C1 segment of cervical spinal cord (tissue), 14 donors: ENCODE results near the gene ITGB2.

Source experiments
- DNase-seq, 14 donors: peaks; one replicate each; lab custom pipeline; 2025; lab: John Stamatoyannopoulos, UW

ITGB2 gene

DNA sequence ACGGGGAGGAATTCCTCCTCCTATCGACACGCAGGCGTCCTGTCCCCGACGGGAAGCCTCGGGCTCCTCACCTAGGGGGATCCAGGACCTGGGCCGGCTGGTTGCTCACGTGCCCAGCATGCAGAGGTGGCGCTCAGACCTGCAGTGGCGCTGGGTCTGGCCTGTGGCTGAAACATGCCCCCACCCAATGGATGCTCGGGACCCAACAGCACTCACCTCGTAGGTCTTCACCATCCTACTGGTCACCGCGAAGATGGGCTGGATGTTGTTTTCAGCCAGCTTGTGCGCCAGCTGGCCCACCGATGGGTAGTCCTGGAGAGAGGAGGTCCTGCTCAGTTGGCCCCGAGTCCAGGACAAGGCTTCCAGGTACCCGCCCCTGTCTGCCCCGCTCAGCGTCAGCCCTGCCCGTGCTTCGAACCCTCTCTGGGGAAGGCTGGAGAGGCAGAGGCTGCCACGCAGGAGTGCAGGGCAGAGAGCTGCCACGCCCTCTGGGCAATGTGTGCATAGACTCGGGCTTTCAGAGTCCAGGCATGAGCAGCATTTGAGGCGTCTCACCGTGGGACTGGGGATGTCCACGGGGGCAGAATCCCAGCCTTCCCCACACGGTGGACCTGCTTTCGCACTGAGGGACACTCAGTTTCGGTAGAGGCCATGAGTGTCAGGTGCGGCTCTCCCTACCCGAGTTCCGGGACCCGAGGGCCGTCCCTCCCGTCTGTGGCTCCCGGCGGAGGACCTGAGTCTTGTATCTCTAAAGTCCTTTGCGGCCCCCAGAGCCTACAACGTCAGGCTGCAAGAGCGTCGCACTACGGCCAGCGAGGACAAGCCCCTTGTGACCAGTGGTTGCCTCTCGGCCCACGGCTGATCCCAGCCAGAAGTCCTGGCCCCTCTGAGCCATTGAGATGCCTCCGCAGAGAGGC is 21.6 kb downstream of the ITGB2 start:
- no peak for DNase-seq

DNA sequence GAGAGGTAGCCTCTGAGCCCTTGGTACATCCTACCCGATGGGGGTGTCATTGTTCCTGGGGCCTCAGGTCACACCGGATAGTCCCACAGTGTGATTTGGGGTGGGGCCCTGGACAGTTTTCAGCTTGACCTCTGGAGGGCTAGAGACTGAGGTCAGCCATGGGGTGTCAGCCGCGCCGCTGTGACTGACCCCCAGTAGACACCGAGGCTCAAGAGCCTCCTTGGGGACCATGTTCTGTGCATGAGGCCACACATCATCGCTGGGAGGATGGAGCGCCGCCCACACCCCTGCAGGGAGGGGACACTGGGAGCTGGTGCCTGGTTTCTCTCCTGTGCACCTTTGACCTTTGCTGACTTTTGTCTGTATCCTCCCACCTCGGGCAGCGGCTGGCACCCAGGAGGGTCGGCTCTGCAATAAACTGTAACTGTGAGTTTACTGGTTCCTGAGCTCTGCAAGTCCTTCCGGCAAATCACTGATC is 22.6 kb downstream of the ITGB2 start:
- DNase-seq, result no peak

DNA sequence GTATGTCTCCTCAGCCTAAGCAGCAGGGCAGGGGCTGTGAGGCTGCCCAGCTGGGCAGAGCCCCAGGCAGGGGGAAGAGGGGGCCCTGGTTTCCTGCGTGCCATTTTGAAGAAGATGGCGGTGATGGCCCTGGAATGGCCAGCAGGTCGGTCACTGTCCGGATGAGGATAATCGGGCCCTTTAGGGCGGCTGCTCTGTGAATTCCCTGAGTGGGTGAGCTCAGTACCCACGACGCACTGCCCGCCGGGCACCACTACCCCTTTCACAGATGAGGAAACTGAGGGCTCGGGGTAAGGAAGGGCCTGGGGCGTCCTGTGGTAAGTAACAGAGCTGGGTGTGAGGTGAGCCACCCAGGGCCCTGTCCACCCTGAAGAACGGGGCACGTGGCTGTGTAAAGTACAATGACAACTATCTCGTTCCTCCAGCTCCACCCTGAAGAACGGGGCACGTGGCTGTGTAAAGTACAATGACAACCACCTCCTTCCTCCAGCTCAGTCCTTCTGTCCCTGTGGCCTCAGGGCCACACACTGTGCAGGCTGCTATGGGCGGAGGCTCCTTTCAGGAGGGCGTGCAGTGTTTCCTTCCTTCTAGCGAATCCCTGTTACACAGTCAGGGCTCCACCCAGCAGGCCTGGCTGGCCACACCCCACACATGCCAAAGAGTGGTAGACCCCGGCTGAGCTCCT is 23.2 kb downstream of the ITGB2 start:
- DNase-seq, result no peak

DNA sequence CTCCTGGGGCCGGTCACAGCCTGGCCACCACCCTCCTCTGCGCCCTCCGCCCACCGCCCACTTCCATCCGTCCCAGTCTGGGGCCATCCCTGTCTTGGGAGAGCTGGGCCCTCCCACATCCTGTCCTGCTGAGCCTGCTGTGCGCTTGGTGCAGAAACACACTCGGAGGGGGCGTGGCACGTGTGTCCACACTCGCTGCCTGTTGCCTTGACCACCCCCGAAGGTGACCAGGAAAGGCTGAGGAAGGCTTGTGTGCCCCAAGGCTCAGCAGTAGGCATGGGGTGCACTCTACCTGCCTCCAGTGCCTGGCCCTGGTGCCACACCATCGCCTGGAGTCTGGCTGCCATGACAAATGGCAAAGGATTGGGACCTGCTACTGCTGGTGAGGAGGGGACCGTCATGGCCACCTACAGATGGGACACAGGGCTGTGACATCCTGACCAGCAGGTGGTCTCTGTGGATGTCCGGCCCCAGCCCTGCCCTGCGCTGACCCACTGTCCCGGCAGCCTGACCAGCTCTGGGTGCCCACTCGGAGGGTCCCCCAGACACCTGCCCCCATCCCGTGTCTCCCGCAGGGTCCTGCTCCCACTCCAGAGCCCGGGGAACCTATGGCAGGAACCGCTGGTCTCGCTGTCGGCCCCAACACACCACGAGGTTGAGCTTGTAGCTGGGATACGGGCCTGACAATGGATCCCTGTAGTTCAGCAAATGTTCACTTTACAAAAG is 24.0 kb downstream of the ITGB2 start:
- no peak for DNase-seq

DNA sequence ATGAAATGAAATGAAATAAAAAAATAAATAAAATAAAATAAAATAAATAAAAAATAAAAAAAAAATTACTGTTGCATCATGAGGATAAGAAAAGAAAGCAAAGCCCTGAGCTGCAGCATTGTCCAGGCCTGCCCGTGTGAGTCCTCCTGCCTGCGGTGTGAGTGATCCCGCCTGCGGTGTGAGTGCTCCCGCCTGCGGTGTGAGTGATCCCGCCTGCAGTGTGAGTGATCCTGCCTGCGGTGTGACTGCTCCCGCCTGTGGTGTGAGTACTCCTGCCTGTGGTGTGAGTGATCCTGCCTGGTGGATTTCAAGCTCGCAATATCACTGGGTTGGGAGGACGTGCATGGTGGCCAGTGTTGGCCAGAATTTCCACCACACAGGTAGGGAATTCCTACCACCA is 24.8 kb downstream of the ITGB2 start:
- no peak for DNase-seq

DNA sequence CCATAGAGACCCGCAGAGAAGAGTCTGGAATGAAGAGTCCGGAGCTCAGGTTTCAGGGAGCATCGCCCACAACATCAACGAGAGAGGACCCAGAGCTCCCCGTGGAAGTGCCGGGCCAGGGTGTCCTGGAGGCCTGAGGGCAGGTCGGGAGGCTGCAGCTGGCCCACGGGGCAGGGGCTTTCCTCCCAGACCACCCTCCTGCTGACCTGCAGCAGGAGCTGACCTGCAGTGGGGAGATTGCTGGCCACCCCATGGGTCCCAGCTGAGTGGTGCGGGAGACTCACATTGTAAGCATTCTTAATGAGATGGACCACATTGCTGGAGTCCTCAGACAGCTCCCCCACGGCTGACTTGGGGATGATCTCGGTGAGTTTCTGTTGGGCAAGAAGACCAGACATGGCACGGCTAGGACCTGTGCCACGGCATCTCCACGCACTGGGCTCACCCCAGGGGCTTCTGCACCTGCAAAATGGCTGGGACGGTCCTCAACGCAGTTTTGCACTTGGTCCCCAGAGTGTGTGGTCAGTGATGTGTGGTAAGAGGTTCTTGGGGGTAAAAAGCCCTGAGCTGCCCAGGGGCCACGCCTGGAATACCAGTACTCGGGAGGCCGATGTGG is 25.9 kb downstream of the ITGB2 start:
- DNase-seq, result no peak

DNA sequence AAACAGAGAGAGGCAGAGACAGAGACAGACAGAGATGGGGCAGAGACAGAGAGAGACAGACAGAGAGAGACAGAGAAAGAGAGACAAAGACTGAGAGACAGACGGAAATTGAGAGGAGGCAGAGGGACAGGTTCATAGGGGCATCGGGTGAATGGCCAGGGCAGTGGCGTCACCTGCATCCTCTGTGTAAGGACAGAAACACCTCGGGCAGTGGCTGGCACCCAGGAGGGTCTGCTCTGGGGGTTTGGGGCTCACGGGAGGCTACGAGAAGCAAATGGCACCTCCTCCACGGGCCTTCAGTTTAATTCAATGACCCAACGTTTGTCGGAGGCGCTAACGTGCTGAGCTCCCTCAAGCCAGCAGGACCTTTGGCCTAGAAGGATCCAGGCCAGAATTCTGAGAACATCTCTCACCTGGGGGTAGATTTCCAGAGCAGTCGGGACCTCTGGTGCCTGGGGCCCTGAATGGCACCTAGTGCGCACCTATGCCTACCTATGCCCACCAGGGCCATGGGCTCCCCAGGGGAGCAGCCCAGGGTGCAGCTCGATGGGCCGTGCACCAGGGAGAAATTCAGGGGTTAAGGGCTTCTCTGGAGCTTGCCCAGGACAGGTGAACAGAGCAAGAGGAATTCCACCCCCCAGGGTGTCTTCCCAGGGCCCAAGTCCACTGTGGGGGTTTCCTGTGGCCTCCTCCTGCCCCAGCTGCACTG is 26.6 kb downstream of the ITGB2 start:
- DNase-seq, result no peak

DNA sequence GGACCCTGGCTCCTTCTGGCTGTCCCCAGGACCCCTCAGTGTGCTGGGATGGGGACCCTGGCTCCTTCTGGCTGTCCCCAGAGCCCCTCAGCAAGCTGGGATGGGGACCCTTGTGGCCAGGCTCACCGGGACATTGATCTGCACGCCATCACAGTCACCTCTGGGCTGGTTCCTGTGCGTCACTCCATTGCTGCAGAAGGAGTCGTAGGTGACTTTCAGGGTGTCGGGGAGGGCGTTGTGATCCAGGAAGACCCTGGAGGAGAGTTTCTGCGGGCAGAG is 27.5 kb downstream of the ITGB2 start:
- DNase-seq, result no peak

DNA sequence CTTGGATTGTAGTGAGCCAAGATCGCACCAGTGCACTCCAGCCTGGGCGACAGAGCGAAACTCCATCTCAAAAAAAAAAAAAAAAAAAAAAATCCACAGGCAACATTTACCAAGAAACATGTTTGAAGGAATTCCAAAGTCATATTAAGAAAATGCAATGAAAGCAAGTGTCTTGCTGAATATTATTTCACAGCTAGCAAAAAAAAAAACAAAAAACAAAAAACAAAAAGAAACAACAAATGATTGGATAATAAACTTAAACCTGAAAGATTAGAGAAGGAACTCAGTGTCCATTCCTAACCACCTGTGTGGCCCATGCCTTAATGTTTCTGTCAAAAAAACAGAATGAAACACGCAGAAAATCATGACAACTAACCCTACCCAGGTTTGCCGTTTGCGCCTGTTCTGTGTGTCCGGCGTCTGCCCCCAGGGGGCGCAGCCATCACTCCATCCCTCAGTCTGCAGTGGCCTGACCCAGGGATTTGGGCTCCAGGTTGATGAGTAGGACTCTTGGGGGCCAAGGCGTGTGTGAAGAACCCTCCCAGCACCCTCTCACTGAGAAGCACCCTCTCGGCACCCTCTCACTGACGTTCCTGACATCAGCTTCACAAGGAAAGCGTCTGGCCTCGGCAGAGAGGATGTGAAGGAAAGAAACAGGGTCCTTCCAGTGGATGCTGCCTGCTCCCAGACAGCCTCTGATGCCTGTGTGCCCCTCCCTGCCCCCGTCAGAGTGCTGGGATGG is 28.0 kb downstream of the ITGB2 start:
- peak in 3 of 14 donors; percentile 5 to 53 (median 17) for DNase-seq

DNA sequence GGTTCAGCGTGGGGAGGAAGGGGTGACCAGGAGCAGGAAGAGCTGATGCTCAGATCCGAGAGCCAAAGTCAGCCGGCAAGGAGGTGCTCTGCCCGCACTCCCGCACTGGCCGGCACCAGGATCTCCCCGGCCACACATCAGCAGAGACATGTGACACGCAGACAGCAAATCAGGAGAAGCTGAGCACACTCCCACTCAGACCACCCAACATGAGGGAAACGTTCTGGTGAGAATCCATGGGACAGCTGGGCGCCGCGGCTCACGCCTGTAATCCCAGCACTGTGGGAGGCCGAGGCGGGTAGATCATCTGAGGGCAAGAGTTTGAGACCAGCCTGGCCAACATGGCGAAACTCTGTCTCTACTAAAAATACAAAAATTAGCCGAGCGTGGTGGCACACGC is 28.6 kb downstream of the ITGB2 start:
- no peak for DNase-seq

DNA sequence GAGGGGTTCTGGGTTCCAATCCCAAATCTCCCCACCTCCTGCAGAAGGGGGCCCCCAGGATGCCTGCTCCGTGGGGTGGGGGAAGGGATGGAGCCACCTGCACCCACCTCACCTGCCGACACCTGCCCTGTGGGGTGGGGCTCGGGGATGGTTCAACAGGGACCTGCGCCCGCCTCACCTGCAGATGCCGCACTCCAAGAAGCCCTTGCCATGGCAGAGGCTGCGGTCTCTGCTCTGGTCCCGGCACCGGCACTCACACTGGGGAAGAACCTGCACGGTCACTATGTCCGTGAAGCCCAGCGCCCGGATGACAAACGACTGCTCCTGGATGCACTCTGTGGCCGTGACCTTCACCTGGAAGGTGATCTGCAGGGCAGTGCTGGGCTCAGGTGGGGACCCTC is 29.1 kb downstream of the ITGB2 start:
- no peak for DNase-seq

DNA sequence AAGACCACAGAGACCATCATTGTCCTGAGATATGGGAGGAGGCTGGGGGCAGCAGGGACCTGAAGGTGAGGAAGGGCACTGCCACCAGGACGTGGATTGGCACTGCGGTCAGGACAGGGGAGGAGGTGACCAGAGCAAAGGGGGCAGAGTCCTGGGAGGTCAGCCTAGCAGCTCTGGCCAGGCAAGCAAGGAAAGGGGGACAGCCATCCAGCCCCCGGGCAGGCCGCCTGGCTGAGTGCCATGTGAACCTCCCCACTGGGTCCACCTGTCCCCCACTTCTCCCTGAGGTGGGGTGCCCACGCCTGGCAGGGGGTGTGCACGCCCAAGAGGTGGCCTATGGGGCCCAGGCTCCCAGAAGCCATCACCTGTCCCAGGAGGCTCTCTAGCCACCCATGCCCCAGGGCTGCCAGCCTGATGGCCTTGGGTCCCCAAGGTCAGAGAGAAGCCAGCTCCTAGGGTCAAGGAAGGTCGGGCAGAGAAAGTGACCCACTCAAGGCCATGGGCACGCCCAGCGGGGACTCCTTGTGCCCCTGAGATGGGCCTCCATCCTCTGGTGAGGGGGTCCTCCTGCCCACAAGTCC is 29.6 kb downstream of the ITGB2 start:
- no peak for DNase-seq

DNA sequence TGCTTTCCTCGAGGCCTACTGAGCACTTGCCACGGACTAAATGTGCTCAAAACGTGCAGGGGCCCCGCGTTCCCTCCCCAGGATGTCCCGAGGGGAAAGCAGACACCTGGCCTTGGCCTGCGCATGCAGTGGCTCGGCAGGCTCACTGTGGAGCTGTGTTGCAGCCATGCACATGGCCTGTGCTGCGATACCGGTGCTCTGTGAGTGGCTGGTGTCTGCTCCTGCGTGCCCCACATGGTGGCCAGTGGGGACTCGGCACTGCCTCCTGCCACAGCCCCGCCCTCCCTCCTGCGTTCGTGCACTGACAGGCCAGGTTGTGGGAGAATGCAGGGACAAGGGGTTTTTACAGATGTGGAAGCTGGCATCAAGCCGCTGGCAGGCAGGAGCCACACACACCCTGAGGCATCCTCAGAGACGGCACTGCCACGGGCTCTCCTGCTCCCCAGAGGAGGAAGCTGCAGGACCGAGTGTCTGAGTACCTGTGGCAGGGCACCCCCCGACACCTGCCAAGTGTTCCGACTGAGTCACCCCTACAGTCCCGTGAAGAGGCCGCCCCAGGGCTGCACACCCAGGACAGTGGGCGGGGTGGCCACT is 30.3 kb downstream of the ITGB2 start:
- no peak for DNase-seq

DNA sequence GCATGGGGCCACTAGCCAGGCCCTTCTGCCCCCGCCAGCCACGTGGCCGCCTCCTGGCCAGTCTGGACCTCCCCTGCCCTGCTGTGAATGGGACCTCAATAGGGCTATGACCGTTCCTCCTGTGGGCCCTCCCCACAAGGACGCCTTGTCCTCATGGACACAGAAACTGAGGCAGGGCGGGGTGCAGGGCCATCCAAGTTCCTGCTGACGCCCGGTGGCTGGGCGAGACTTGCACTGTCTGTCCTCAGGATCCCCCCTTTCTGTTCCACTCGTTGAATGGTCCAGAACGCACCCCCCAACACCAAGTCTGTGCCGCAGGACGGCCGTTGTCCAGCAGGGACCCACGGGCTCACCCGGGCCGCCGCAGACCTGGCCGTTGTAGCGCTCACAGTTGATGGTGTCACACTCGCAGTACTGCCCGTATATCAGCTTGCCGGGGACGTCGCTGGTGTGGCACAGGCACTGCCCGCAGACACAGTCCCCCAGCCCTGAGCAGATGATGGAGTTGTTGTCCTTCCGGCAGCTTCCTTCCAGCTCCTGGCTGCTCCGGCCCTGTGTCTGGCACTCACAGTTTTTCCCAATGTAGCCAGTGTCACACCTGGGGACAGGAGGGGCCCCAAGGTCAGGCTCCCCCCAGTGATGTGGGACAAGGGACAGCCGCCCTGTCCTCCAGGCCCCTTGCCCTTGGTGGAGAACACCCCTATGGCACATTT is 30.9 kb downstream of the ITGB2 start:
- no peak for DNase-seq

DNA sequence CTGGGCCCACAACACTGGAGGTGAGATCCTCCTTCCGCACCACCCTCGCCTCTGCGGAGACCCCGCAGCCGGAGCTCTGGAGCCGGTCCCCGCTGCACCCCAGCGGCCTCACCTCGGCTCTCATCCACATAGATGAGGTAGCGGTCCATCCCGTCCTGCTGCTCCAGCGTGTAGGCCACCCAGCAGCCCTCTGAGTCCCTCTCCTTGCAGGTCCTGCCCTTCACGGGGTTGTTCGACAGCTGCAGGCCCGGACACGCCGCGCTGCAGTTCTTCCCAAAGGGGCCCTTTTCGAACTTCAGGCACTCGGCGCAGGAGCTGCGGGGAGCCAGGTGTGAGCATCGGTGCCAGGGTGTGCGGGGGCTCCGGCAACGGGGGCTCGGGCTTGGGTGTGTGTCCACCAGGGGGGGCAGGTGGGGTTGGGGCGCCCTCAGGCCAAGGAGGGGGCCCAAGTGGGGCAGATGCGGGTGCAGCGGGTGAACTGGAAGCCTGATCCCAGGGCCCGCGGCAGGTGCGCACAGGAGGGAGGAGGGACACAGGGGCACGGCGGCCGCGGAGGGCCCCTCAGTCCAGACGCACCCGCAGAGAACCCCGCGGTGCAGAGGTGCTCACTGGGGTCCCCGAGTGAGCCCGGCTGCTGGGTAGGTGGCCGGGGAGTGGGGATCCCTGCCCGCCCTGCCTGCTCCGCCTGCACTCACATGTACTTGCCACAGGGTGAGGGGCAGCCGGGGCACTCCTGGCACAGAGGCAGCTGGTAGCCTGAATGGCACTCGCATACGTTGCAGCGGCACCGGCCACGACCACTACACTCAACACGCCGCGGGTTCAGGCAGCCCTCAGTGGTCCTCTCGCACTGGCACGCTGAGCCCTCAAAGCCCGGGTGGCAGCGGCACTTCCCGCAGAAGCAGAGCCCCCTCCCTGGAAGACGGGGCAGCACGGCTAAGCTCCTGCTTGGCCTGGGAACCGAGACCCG is 31.8 kb downstream of the ITGB2 start:
- DNase-seq, result no peak

DNA sequence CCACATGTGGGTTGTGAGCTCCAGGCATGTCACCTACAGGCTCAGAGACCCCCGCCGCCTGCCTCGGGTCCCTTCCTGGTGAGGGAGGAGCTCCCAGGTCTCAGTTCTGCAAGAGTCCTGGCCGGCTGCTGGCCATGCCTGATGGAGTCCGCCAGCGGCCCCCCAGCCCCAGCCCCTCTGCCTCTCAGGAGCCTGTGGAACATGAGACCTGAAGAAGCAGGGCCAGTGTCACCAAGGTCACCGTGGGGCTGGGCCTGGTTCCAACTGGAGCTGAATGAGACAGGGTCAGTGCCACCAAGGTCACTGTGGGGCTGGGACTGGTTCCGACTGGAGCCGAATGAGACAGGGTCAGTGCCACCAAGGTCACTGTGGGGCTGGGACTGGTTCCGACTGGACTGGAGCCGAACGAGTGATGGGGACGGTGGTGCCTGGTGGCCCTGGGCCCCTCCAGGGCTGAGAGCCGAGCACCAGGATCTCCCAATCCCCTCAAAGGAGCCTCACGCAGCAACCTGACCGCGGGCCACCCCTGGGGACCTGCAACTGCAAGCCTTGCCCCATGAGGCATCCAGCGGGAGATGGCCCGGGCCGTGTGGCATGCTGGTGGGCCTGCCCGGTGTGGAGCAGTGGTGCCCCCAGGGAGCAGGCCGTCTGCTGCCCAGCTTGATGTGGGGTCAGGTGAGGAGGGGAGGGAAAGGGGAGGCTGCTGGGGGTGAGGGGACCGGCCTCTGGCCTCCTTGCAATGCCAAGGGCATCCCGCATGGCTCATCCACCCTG is 32.7 kb downstream of the ITGB2 start:
- no peak for DNase-seq

DNA sequence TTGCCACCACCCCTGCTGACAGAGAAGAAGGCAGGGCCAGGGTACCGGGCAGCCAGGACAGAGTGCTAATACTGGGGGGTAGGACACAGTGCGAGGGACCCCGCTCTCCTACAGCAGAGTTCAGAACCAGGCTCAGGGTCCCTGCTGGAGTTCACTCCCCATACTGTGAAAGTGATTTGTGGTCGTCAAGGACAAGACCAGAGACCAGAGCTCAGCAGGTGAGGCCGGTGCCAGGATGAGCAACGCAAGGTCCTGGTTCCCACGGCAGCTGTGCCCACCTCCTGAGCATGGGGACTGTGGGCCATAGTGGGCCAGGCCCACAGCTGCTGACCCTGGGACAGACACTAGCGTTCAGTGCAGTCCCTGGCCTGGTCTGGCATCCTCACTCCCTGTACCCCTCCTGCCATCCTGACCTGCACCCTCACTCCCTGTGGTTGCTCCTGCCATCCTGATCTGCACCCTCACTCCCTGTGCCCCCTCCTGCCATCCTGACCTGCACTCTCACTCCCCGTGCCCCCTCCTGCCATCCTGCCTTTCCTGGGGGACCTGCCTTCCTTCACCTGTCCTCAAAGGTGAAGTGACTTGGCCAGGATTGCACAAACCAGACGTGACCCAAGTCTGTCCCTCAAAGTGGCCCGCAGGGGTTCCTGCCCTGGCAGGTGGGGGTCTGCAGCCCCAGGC is 33.4 kb downstream of the ITGB2 start:
- DNase-seq, result no peak
